Stimulated activated CD4-positive, alpha-beta T cell treated with anti-CD3 and anti-CD28 coated beads, Interleukin-15, amount 100 ng/mL, for 24 hours (primary cell): Measurements from ENCODE around the gene ISL2.

Experiments
- DNase-seq: peaks from one replicate; pipeline ENCODE4 v3.0.0-alpha.2; 2020

The ISL2 gene

DNA sequence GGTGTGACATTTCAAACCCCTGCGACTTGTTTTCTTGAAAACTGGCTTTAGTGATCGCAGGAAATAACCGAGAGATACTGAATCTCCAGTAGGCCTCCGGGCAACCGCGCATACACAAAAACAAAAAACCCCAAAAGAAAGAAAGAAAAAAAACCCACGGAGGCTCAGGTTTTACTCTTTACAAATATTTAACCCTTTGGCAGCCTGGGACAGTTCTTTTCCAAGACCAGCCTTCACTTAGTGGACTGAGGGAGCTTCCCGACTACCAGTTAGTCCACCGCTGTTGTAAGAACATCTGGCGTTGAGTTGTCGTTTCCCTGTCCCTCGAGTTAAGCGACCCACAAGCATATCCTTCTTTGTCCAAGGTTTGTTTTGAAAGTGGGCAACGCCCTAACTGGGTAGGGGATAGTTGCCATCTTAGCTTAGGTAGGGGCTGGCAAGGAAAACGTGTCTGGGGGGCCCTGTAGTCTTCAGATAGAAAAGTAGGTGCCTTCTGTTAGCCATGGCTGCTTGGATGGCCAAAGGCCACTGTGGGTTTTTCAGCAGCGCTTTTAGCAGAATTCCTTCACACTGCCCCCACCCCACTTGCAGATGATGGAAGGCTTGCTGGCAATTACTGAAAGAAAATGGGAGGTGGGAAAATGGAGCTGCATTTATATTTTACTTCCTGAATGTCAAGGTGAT lies 6.9 kb downstream of the ISL2 start:
- DNase-seq = no peak

DNA sequence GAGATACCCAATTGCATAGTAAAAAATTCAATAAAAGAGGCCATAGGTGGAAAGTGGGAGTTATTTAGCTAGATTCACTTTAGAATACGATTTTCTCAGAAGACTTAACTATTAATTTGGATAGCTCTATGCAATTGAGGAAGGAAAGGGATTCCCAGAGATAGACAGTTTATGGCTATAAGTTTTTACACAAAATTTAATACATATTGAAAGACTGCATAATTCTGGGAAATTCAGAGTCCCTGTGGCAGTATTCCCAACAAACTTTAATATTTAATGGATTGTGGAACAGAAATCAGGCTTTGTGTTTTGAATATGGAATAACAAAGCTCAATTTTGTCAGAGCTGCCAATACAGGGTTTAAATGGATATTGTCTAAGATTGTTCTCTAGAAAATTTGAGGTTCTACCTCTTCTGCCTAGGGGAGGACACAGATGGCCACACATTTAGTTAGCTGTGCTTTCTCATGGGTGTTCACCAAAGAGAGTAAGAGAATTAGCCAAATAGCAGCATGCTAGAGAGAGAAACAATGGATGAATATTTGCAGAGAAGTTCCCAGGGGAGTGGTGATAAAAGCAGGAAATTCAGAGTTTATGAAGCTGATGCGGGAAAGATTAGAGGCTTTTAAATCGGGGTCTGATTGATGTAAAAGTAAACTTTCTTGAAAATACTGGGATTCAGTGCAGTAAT lies 8.5 kb downstream of the ISL2 start:
- DNase-seq = no peak

DNA sequence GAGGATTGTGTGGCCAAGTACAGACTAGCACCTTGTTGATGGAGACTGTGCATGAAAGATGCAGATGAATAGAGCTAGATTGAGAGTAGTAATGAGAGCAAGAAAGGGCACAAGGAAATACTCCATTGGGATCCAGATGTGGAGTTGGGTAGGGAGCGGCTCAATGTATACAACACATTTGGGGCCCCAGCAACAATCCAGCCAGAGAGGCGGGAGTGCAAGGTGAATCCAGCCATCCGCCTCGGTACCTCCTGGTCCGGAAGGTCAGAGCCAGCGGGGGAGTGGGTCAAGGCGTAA lies 9.0 kb downstream of the ISL2 start:
- DNase-seq = no peak

DNA sequence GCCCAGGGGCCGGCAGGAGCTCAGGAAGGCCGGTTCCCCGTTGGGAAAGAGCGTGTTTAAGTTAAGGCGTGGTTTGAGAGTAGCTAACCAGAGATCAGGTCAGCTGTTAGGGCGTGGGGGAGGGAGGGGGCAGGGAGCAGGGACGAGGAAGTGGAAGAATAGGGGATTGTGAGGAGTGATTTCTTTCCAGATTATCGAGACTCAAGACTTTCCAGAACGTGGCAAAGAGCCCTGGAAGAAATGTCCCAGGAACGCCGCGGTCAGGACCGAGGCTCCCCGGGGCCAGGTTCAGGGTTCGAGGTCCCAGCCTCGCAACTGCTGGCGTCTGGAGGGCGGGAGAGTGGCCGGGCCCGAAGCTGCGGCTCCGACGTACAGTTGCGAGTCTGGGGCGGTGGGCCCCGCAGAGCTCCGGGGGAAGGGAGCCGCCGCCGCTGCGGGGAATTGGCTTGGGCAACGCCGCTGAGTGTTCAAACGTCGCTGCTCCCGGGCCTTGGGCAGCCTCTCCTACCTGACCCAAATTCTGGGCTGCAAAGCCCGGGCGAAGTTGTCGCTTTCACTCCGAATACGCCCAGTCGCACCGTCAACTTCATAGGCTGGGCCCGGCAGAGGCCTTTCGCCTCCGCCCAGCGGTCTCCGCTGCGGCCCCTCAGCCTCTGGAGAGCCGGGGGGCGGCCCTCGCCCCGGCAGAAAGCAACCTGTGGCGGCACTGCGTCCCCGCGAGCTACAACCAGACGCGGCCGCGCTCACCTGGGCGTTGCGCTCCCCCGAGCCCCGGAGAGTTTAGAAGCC lies 9.5 kb downstream of the ISL2 start:
- no peak for DNase-seq

DNA sequence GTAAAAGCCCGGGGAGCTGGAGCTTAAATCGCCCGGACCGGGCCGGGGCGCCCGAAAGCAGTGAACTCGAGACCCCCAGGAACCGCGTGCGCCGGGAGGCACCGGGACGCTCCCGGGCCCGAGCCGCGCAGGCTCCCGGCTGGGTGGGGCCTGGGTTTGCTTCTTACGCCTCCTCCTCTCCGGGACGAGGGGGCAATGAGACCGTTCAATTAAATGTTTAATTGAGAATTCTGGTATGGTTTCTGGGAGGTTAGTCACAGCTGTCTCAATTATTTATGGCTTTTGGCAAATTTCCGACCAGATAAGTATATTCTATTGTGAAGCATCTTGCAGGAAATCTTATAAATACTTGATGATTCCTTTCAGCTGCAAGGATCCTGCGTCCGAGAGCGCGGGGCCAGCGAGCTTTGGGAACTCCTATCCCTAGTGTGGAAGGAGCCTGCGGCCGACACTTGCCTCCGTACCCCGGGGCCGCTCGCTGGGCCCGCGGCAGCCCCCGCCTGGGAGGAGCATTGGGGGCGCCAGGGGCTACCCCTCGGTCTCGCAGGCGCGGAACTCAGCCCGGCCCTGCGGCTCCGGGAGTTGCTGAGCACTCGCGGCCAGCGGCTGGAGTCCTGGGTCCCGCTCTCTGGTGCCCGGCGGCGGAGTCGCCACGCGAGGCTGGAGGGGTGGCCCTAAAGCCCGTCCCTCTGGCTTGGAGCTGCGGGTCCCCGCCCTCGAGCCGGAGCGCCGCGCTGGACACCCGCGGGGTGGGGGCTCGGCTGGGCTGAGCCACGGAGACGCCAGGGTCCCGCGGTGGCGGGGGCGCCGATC lies 10.3 kb downstream of the ISL2 start:
- no peak for DNase-seq

DNA sequence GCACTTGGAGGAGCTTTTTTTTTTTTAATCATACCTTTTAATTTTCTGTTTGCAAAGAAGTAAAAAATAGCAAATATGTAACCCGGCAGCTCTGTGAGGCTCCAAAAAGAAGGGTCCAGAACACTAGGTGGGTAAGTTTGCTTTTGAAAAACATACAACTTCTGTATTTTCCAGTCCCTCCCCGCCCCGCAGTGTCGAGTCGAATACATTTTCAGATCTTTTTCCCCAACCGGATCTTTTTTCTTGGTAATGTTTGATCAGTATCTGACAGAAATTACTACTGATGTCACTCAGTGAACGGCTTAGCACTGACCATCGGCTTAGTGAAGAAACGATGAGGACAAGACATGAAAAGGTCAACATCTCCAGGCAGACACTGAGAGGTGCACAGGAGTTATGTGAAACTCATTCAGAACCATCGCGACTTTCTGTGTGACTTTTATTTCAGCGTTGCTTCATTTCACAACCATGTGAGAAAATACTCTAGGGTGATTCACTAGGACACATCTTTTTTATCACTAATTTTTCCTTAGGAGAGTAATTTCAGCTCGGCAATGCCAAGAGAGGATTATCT lies 11.0 kb downstream of the ISL2 start:
- no peak for DNase-seq

DNA sequence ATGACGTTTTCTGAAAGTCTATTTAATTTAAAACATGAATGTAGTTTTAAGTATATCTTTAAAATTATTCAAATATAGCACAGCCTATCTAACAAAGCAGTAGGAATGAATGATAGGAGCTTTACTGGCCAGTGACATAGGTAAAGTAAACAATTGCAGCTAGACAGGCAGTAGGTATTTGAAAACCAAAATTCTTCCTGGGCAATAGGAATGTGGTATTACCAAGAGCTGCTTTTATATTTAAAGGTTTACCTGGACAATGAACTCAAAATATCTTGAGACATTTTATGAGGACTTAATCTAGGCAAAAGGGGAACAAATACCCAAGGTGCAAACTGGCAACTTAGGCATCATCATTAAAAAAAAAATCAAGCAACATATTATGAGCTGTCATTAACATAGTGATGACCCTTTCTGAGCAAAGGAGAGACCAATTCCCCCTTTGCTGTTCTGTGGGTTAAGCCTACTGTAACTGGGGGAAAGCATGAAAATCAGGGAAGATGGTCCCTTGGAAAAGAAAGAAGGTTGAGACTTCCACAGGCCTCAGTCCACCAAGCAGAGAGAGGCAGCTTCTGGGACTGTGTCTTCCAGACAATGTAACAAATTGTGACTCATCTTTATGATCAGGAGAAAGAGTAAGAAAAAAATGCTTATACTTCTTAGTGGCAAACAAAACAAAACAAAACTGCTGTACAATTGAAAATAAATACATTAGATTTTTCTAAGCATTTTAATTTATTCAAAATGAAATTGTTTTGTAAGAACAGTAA lies 12.9 kb downstream of the ISL2 start:
- no peak for DNase-seq

DNA sequence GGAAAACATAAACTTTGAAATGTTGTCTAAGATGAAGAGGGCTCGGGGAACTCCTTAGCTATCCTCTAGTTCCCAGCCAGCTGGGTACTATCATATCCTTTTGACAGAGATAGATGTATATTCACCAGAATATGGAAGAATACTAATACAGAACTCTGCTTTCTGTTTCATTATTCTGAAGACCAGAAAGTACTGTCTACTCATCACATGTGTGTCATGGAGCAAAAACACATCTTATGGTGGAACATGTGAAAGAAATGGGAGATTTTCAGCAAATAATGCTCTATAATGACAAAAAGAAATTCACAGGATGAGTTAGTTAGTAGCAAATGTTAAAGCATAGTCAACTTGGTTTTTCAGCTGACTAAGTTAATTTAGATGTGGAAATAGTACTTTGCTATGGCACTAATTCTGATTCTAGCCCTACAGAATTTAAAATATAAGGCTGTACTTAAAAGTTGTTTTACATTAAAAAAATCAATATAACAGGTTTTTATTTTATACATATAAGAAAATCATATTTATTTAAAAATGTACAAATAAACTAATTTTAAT lies 16.5 kb downstream of the ISL2 start:
- no peak for DNase-seq

DNA sequence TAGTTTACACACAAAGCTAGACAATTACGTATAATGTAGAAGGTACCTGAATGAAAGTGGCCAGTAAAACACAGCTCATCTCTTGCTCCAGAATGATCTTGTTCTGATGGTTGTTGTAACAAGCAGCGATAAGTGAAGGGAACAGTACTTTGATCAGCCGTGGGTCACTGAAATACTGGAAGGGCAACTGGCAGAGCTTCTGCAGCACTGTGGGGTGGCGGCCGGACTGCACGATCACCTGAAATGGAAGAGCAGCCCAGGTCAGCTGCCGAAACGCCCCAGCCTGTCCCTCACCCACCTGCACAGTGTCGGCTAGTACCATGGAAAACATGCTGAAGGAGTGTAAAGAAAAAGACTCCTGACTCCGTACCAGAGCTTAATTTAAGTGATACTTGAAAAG lies 17.3 kb downstream of the ISL2 start:
- DNase-seq = no peak

DNA sequence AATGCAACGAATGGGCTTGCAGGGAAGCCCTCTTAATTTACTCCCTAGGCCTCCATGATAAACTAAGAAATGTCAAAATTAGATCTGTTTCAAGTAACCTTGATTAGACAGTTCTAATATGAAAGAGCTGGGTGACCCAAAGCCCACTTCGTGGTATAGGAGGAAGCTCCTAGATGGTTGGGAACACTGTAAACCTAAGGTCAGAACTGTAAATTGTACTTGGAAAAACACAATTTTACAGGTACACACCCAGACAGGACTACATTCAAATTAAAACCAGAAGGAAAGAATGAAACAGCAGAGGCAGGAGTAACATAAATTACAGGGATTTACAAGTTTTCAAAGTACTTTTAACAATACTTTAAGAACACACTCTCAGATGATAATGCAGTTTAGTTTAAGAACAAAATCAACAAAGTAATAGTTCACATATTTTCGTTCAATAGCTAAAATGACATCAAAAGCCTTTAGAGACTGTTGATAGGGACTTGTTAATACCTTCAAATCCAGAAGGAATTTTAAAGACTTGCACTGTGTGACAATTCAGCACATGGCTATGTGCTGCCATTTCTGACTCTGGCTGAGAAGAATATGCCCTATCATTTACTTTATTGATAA lies 18.4 kb downstream of the ISL2 start:
- DNase-seq = no peak

DNA sequence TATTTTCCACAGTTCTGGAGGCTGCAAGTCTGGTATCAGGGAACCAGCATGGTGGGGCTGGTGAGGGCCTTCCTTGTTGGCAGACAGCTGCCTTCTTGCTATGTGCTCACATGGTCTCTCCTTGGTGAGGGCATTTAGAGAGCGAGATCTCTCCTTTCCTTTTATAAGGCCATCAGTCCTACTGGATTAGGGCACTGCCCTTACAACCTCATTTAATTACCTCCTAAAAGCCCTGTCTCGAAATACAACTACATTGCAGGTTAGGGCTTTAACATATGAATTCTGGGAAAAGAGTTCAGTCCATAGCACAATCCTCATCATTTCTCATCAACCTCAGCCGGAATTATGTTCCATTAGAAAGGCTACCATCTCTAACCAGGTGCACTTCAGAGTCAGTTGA lies 21.9 kb downstream of the ISL2 start:
- no peak for DNase-seq

DNA sequence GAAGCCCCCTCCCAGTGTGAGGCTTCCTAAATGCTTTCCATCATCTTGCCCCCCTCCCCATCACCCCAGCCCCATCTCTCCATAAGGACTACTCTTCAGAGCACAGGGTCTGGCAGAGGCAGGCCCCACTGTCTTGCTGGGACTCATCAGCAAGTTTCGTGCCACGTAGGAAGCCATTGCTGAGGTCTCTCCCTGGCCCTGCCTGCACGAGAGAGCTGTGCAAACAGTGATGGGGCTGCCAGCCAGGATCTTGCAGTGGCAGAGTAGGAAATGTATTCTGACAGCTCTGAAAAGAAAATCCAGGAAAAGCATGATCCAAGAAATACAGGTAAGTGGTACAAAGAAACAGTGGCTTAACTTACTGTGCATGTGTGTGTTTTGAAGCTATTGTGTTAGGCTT lies 22.6 kb downstream of the ISL2 start:
- DNase-seq = no peak

DNA sequence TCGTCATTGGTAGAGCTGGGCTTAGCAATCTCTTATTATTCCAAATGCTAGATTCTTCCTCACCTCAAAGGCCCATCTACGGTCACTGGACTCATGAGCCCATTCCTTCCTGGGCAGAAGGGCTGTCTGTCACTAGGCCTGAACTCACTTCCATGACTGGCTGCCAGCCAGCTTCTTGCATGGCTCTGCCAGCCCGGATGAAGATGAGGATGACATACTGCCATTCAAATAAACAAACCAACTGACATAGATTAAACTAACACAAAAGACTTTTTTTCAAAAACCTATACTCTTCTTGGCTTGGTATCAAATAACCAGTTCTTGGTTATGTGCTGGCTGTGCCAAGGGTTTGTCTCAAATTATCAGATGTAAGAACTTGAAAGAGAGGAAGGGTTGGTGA lies 23.8 kb downstream of the ISL2 start:
- DNase-seq = no peak

DNA sequence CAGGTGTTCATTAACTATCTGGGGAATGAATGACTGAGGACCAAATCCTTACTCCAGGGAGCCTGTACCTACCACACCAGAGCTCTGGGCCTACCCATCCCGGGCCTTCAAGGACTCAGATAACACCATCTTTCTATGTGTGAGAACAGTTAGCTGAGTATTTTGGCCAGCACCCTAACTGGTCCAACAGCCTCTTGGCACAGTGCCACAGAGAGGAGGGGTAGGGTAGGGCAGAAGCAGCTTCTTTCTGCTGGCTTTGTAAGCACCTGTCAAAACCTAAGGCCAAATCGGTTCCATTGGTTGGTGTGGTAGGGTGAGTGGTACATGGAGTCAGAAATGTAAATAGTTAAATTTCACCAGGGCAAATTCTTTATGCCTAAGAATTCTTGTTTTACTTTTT lies 26.7 kb downstream of the ISL2 start:
- DNase-seq = no peak

DNA sequence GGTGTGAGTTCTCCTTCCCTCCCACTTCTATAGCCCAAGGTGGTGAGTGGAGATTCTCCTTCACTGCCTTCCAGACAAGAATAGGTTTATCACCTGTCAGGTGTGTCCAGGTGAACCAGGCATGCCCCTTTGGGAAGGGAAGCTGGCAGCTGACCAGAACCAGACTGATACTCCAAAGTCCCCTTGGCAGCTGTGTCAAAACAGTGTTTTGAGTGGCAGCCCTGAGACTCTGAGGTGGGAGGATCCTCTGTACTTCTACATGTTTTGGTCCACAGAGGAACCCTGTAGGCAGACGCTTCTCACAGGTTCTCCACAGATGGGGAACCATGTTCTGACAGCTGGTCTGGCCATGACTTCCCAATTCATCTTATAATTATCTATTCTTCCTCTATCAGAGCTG lies 30.1 kb downstream of the ISL2 start:
- DNase-seq = no peak

DNA sequence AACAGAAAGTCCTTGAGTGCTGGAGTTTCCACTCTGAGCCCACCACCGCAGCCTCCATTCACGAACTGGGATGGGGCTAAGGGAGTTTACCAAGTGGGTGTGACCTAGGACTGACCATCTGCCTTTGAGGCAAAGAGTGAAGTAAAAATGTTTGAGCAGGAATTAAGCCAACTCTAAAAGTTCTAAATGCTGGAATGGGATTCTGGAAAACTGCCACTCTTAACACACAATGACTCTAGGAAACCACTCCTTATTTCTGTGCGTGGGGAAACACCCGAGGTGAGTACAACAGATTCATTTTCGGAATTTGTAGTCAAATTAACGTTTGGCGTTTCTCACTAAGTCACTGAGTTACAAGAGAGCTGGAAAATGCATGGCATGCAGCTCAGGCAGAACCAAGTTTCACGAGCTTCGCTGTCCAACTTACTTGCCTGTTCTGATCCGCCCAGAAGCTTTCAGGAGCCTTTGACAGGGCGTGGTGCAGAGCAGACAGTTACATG lies 31.6 kb downstream of the ISL2 start:
- no peak for DNase-seq

DNA sequence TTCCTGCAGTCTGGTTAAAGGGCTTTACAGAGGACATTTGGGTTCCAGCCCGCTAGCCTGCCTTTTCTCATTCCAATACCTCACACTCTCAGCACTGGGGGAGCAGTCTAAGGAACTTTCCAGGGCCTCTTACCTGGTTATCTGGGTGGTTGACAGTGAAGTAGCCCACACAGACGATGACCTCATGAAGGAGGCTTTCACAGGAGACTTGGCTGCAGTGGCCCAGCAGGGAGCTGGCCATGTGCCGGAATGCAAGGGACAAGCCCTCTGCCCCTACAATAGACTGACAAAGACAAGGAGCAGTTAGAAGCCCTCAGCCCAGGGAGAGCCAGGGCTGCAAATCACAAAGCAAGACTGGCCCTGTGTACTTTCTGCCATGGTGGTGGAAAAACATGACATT lies 39.5 kb downstream of the ISL2 start:
- DNase-seq = no peak

DNA sequence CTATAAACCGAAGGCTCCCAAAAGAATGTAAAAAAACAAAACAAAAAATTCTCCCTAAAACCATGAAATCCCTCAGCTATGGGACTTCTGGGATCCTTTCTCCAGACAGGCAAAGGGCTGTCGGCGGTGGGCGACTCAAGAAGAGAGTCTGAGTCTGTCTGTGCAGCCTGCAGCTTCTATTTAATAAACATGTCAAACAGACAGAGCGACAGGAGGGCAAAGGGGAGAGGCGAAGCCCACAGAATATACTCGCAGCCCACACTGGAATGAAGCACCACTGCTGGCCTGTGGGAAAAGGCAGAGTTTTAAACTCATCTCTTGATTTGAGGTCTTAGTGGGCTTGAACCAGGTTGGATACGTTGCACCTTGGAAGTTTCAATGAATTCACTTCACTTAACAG lies 40.2 kb downstream of the ISL2 start:
- DNase-seq = no peak

DNA sequence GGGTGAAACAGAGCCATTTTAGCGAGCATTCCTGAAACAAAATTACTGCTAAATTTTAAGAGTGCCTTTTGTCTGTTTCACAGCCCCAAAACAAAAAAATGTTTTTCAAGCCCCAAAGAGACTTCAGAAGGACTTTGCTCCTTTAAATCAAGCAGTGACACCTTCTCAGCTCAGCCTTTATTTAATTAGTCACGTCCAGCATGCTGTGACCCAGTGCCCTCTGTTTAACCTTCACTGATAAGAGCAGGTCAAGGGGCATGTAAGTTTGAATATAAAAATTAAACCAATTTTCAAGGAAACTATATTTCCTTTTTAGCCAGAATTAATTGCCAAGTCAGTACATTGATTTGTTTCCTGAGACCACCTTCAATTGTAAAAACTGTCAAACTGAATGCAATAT lies 40.6 kb downstream of the ISL2 start:
- no peak for DNase-seq

DNA sequence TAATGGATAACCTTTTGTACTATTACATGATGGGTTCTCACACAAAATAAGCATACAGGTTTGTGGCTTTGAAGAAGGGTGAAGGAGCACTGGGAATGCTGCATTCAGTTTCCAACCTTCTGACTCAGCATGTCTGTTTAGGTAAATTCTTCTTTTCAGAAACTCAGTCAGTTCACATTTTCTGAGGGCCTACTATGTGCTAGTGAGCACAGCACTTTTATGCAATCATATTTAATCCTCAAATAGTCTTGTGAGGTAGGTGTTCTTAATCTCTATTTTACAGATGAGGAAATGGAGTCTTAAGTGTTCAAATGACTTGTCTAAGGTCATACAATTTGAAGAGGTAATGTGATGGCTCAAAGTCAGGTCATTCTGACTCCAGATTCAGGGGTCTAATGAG lies 41.2 kb downstream of the ISL2 start:
- DNase-seq = no peak

DNA sequence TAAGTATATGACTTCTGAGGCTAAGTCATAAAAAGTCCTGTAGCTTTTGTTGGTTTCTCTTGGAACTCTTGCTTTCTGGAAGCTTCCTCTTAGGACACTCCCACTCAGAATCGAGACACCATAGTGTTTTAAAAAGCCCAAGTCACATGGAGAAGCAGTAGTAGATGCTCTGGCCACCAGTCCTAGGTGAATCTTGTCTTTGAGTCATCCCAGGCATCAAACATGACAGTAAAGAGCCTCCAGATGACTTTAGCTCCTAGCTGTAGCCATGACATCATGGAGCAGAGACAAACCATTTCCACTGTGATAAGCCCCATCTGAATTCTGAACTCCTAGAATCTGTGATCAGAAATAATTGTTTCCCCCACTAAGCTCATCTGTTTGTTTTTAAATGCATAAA lies 42.1 kb downstream of the ISL2 start:
- DNase-seq = no peak
